ENCODE data around the gene HSPA12A.

Gene HSPA12A

GRCh38 chr10:116721547-116722392 is 20.6 kb downstream of the HSPA12A start:
- Histone ChIP-seq H3K9me3 (ENCODE audit: control extremely low read depth in 1 of 5, control insufficient read depth in 4 of 5, insufficient read depth in 2 of 5, low read depth in 1 of 5, low read length in 4 of 5) (no peaks in the 10 kb centered on the region), H3K27me3 (replicated peaks in 2 of 5; ENCODE audit: control insufficient read depth in 4 of 5, insufficient read depth in 5 of 5, low read length in 4 of 5) (peaks cover 5 to 26% (median 11%) of the 10 kb centered on the region in 5 experiments), H3K36me3 (ENCODE audit: control insufficient read depth in 4 of 4, insufficient read depth in 4 of 4, low read length in 3 of 4) (no peaks in the 10 kb centered on the region), H3K27ac (ENCODE audit: insufficient read depth in 1 of 2, low read depth in 1 of 2, low read length in 2 of 2, poor library complexity in 1 of 2, severe bottlenecking in 2 of 2) (no peak overlapping the region), H3K4me3 (ENCODE audit: control insufficient read depth in 1 of 7, extremely low read depth in 1 of 7, insufficient read depth in 4 of 7, low read depth in 2 of 7, low read length in 6 of 7) (no peak overlapping the region), H3K4me1 (ENCODE audit: control extremely low read depth in 1 of 4, control insufficient read depth in 4 of 4, insufficient read depth in 4 of 4, low read length in 3 of 4) (peaks cover 0 to 4% (median 0%) of the 10 kb centered on the region in 4 experiments)
- POLR2A ChIA-PET = no interaction called here
- CTCF ChIA-PET = interaction anchor here (1.0 kb wide), 1 partner anchor 69 kb away, joined by 5 read pairs; no protein-coding TSS in a partner anchor
- 79% methylated on average over 11 of the region's 20 CpGs for WGBS (ENCODE audit: insufficient coverage)
- no peak for DNase-seq

GRCh38 chr10:116720668-116721546 is 21.5 kb downstream of the HSPA12A start:
- 67% methylated on average over 5 of the region's 7 CpGs for WGBS (ENCODE audit: insufficient coverage)
- ChIA-PET POLR2A (no interaction called here), CTCF (interaction anchor here (1.0 kb wide), 1 partner anchor 70 kb away, joined by 5 read pairs; no protein-coding TSS in a partner anchor)
- Histone ChIP-seq H3K27ac (ENCODE audit: insufficient read depth in 1 of 2, low read depth in 1 of 2, low read length in 2 of 2, poor library complexity in 1 of 2, severe bottlenecking in 2 of 2) (no peak overlapping the region), H3K4me3 (ENCODE audit: control insufficient read depth in 1 of 7, extremely low read depth in 1 of 7, insufficient read depth in 4 of 7, low read depth in 2 of 7, low read length in 6 of 7) (no peak overlapping the region), H3K27me3 (replicated peaks in 2 of 5; ENCODE audit: control insufficient read depth in 4 of 5, insufficient read depth in 5 of 5, low read length in 4 of 5) (peaks cover 5 to 22% (median 11%) of the 10 kb centered on the region in 5 experiments), H3K4me1 (ENCODE audit: control extremely low read depth in 1 of 4, control insufficient read depth in 4 of 4, insufficient read depth in 4 of 4, low read length in 3 of 4) (peaks cover 0 to 4% (median 0%) of the 10 kb centered on the region in 4 experiments), H3K36me3 (ENCODE audit: control insufficient read depth in 4 of 4, insufficient read depth in 4 of 4, low read length in 3 of 4) (no peaks in the 10 kb centered on the region), H3K9me3 (ENCODE audit: control extremely low read depth in 1 of 5, control insufficient read depth in 4 of 5, insufficient read depth in 2 of 5, low read depth in 1 of 5, low read length in 4 of 5) (no peaks in the 10 kb centered on the region)
- DNase-seq = no peak

- peaks cover 5 to 22% (median 11%) of the 10 kb centered on the region in 5 experiments for H3K27me3 ChIP-seq (replicated peaks in 2 of 5; ENCODE audit: control insufficient read depth in 4 of 5, insufficient read depth in 5 of 5, low read length in 4 of 5)
- no peak for DNase-seq
- H3K4me1 ChIP-seq (ENCODE audit: control extremely low read depth in 1 of 4, control insufficient read depth in 4 of 4, insufficient read depth in 4 of 4, low read length in 3 of 4) = peaks cover 0 to 4% (median 0%) of the 10 kb centered on the region in 4 experiments
- no peak overlapping the region for H3K27ac ChIP-seq (ENCODE audit: insufficient read depth in 1 of 2, low read depth in 1 of 2, low read length in 2 of 2, poor library complexity in 1 of 2, severe bottlenecking in 2 of 2)
- ChIA-PET CTCF (interaction anchor here (1.4 to 1.7 kb wide), 2 partner anchors 31 to 68 kb away, joined by 4 read pairs; no protein-coding TSS in a partner anchor), POLR2A (no interaction called here)
- H3K9me3 ChIP-seq (ENCODE audit: control extremely low read depth in 1 of 5, control insufficient read depth in 4 of 5, insufficient read depth in 2 of 5, low read depth in 1 of 5, low read length in 4 of 5) = no peaks in the 10 kb centered on the region
- no peak overlapping the region for H3K4me3 ChIP-seq (ENCODE audit: control insufficient read depth in 1 of 7, extremely low read depth in 1 of 7, insufficient read depth in 4 of 7, low read depth in 2 of 7, low read length in 6 of 7)
- 95% methylated on average over 6 of the region's 7 CpGs for WGBS (ENCODE audit: insufficient coverage)
- no peaks in the 10 kb centered on the region for H3K36me3 ChIP-seq (ENCODE audit: control insufficient read depth in 4 of 4, insufficient read depth in 4 of 4, low read length in 3 of 4)
Observed at GRCh38 chr10:116720241-116720643, 22.1 kb downstream of the HSPA12A start.

GRCh38 chr10:116719804-116720203 is 22.6 kb downstream of the HSPA12A start:
- H3K4me3 ChIP-seq (ENCODE audit: control insufficient read depth in 1 of 7, extremely low read depth in 1 of 7, insufficient read depth in 4 of 7, low read depth in 2 of 7, low read length in 6 of 7) = no peak overlapping the region
- no peaks in the 10 kb centered on the region for H3K36me3 ChIP-seq (ENCODE audit: control insufficient read depth in 4 of 4, insufficient read depth in 4 of 4, low read length in 3 of 4)
- ChIA-PET POLR2A (no interaction called here), CTCF (interaction anchor here (1.4 to 1.7 kb wide), 2 partner anchors 31 to 69 kb away, joined by 4 read pairs; no protein-coding TSS in a partner anchor)
- peaks cover 4 to 22% (median 11%) of the 10 kb centered on the region in 5 experiments for H3K27me3 ChIP-seq (replicated peaks in 2 of 5; ENCODE audit: control insufficient read depth in 4 of 5, insufficient read depth in 5 of 5, low read length in 4 of 5)
- DNase-seq = no peak
- WGBS (ENCODE audit: insufficient coverage) = no CpG with 5 or more reads among the region's 1 CpG
- no peaks in the 10 kb centered on the region for H3K9me3 ChIP-seq (ENCODE audit: control extremely low read depth in 1 of 5, control insufficient read depth in 4 of 5, insufficient read depth in 2 of 5, low read depth in 1 of 5, low read length in 4 of 5)
- H3K4me1 ChIP-seq (ENCODE audit: control extremely low read depth in 1 of 4, control insufficient read depth in 4 of 4, insufficient read depth in 4 of 4, low read length in 3 of 4) = peaks cover 0 to 4% (median 0%) of the 10 kb centered on the region in 4 experiments
- H3K27ac ChIP-seq (ENCODE audit: insufficient read depth in 1 of 2, low read depth in 1 of 2, low read length in 2 of 2, poor library complexity in 1 of 2, severe bottlenecking in 2 of 2) = no peak overlapping the region

- no peak overlapping the region for H3K27ac ChIP-seq (ENCODE audit: insufficient read depth in 1 of 2, low read depth in 1 of 2, low read length in 2 of 2, poor library complexity in 1 of 2, severe bottlenecking in 2 of 2)
- WGBS (ENCODE audit: insufficient coverage) = no CpG with 5 or more reads among the region's 2 CpGs
- no peak overlapping the region for H3K4me3 ChIP-seq (ENCODE audit: control insufficient read depth in 1 of 7, extremely low read depth in 1 of 7, insufficient read depth in 4 of 7, low read depth in 2 of 7, low read length in 6 of 7)
- no peaks in the 10 kb centered on the region for H3K4me1 ChIP-seq (ENCODE audit: control extremely low read depth in 1 of 4, control insufficient read depth in 4 of 4, insufficient read depth in 4 of 4, low read length in 3 of 4)
- H3K27me3 ChIP-seq (replicated peaks in 2 of 5; ENCODE audit: control insufficient read depth in 4 of 5, insufficient read depth in 5 of 5, low read length in 4 of 5) = peaks cover 4 to 24% (median 11%) of the 10 kb centered on the region in 5 experiments
- H3K9me3 ChIP-seq (ENCODE audit: control extremely low read depth in 1 of 5, control insufficient read depth in 4 of 5, insufficient read depth in 2 of 5, low read depth in 1 of 5, low read length in 4 of 5) = no peaks in the 10 kb centered on the region
- H3K36me3 ChIP-seq (ENCODE audit: control insufficient read depth in 4 of 4, insufficient read depth in 4 of 4, low read length in 3 of 4) = no peaks in the 10 kb centered on the region
- no peak for DNase-seq
- ChIA-PET CTCF (no interaction called here), POLR2A (no interaction called here)
Observed at GRCh38 chr10:116718058-116718457, 24.3 kb downstream of the HSPA12A start.

- no peak overlapping the region for H3K27ac ChIP-seq (ENCODE audit: insufficient read depth in 1 of 2, low read depth in 1 of 2, low read length in 2 of 2, poor library complexity in 1 of 2, severe bottlenecking in 2 of 2)
- CTCF ChIA-PET = no interaction called here
- no peaks in the 10 kb centered on the region for H3K9me3 ChIP-seq (ENCODE audit: control extremely low read depth in 1 of 5, control insufficient read depth in 4 of 5, insufficient read depth in 2 of 5, low read depth in 1 of 5, low read length in 4 of 5)
- no peaks in the 10 kb centered on the region for H3K36me3 ChIP-seq (ENCODE audit: control insufficient read depth in 4 of 4, insufficient read depth in 4 of 4, low read length in 3 of 4)
- peaks cover 4 to 21% (median 11%) of the 10 kb centered on the region in 5 experiments for H3K27me3 ChIP-seq (replicated peaks in 2 of 5; ENCODE audit: control insufficient read depth in 4 of 5, insufficient read depth in 5 of 5, low read length in 4 of 5)
- WGBS (ENCODE audit: insufficient coverage) = 77% methylated on average over 3 of the region's 4 CpGs
- H3K4me3 ChIP-seq (ENCODE audit: control insufficient read depth in 1 of 7, extremely low read depth in 1 of 7, insufficient read depth in 4 of 7, low read depth in 2 of 7, low read length in 6 of 7) = no peak overlapping the region
- POLR2A ChIA-PET = no interaction called here
- H3K4me1 ChIP-seq (ENCODE audit: control extremely low read depth in 1 of 4, control insufficient read depth in 4 of 4, insufficient read depth in 4 of 4, low read length in 3 of 4) = no peaks in the 10 kb centered on the region
- no peak for DNase-seq
Observed at GRCh38 chr10:116716381-116716780, 26.0 kb downstream of the HSPA12A start.

All from common myeloid progenitor, CD34-positive (primary cell).